GM18511 (cell line): Measurements from ENCODE around the gene RASA3.

Source experiments
- ATAC-seq: cut with Tn5 transposase; IDR thresholded peaks from one replicate; pipeline ENCODE4 v1.9.1; 2021; ENCODE audit warnings: mild to moderate bottlenecking, moderate library complexity; ENCODE audit not compliant: unreplicated experiment

Gene RASA3

DNA sequence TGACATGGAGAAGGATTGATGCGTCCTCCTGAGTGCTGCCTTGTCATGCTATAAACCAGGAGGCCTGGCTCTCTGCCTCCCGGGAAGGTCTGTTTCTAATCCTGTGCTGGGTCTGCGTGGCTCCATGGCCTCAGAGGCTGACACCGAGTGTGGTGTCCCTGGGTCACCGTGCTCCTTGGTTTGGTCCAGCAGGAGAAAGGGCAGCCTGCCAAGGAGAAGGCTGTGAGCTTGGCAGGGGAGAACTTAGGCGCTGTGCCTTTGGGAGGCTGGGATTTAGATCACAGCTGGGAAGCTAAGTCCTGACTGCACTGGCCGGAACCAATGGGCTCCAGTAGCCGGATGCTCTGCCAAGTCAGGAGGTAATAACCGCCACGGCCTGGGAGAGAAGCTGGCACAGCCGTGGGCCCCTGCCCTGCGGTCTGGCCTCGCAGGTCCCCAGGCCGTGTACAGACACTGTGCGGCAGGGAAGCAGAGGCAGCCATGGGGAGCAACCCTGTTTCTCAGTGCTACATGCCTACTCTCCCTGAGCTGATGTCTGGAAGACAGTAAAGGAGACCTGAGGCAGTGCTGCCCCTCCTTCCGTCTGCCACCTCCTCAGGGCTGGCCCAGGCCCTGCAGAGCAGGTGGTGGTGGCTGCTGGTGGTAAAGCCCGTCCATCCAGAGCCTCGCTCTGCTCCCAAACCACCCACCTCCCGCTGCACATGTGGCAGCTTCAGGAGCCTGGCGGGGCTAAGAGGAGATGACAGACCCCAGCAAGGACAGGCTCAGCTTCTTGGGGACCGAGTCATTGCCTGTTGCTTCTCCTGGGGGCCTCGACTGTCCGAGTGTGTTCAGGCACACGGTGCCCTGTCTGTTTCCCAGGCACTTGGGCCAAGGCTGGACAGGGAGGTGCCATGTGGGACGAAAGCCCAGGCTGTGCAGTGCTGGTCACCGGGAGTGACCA, 203.5 kb downstream of the RASA3 start:
- ATAC-seq = no peak
